HuH-7 (cell line): ENCODE results near the gene NCAPG.
A peak's percentile ranks its signal among the peaks of the same experiment; 100 is the strongest.

Experiments
- DNase-seq: peaks from one replicate; pipeline ENCODE4 v3.0.0; 2011; ENCODE audit warnings: low spot score

NCAPG gene

GRCh38 chr4:17810260-17811077 lies at the start of gene NCAPG, which contains the start of gene DCAF16:
TSS of gene NCAPG (plus strand) at chr4:17810979. CDS start at chr4:17811078, 99 bp downstream.
TSS of gene DCAF16 (minus strand) at chr4:17810757. CDS start at chr4:17804141, 6,616 bp downstream.
- peak; percentile 95 for DNase-seq

DNA sequence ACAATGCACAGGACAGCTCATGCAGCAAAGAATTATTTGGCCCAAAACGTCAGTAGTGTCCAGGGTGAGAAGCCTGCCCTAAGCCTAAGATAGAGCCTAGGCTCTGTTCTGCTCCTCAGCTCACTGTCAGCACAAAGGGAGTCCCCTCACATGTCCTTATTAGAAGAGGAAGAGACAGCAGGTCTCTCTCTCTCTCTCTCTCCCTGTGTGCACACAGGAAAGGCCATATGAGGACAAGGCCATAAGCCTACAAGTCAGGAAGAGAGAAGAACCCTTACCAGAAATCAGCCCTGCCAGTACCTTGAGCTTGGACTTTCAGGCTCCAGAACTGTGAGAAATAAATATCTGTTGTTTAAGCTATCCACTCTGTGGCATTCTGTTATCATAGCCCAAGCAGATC lies 49.7 kb upstream of the NCAPG start:
- no peak for DNase-seq

- peak; percentile 41 for DNase-seq
Observed at GRCh38 chr4:17762726-17763125, 48.1 kb upstream of the NCAPG start.

- no peak for DNase-seq
Observed at GRCh38 chr4:17763416-17763815, 47.4 kb upstream of the NCAPG start.

- no peak for DNase-seq
Observed at GRCh38 chr4:17763931-17764330, 46.8 kb upstream of the NCAPG start.

DNA sequence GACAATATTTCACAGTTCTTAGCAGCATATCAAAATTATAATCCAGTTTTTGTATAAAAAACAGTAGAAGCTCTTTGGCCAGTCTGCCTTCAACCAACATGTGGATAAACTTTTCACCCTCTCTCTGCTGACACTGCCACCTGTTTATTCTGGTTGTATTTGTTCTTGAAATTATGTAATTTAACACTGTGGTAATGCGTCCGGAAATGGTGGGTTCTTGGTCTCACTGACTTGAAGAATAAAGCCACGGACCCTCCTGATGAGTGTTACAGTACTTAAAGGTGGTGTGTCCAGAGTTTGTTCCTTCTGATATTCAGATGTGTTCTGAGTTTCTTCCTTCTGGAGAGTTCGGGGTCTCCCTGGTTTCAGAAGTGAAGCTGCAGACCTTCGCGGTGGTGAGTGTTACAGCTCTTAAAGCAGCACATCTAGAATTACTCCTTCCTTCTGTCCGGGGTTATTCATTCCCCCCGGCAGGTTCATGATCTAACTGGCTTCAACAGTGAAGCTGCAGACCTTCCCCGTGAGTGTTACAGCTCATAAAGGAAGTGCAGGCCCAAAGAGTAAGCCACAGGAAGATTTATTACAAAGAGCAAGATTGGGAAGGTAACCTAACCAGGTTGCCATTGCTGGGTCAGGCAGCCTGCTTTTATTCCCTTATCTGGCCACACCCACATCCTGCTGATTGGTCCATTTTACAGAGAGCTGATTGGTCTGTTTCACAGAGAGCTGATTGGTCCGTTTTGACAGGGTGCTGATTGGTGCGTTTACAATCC lies 45.1 kb upstream of the NCAPG start:
- no peak for DNase-seq

DNA sequence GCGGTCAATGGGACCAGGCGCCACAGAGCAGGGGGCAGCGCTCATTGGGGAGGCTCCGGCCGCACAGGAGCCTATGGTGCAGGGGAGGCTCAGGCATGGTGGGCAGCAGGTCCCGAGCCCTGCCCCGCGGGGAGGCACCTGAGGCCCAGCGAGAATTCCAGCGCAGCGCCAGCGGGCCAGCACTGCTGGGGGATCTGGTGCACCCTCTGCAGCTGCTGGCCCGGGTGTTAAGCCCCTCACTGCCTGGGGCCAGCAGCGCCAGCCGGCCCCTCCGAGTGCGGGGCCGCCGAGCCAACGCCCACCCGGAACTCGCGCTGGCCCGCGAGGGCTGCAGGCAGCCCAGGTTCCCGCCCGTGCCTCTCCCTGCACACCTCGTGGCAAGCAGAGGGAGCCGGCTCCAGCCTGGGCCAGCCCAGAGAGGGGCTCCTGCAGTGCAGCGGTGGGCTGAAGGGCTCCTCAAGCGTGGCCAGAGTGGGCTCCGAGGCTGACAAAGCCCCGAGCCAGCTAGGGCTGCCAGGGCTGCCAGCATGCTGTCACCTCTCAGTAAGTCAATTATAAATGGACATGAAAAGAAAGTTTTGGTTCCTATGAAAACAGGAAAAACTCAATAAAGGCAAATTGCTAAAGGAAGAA lies 43.8 kb upstream of the NCAPG start:
- no peak for DNase-seq

DNA sequence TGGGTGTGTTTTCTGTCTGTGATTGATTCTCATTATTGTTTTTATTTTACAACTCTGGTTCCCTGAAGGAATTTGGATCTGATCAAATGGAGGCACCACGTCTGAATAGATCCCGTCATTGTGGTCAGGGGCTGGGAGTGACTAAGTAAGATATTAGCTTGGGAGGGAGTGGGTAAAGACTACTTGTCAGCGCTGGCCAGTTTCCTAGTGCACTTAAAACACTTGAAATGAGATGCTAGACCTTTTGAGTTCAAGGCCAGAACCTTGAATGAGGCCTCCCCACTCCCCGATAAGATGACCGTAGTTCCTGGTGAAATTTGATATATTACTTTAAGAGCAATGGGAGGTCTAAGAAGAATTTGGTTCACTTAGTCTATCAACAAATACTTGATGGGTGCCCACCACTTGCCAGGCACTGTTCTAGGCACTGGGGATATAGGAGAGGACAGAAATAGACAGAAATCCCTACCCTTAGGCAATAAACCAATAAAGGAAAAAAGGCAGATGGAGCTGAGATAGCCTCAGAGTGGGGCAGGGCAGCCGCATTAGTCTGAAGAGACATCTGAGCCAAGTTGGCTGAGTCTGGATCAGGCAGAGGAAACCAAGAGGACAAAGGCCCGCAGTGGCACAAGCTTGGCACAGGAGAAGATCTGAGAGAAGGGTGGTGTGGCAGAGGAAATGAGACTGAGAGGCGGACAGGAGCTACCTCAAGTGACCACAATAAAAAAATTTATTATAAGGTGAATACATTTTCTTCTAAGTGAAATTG lies 41.2 kb upstream of the NCAPG start:
- DNase-seq = no peak

DNA sequence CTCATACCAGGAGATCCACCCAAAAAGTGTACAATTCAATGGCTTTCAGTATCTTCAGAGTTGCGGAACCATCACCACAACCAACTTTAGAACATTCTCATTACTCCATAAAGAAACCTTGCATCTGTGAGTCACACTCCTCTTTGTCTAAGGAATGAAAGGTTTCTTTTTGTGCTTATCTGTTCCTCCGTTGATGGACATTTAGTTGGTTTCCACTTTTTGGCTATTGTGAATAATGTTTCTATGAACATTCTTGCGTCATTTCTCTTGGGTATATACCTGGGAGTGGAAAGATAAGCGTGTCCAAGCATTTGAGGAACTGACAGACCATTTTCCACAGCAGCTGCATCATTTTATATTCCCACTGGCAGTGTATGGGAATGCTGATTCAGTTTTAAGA lies 39.9 kb upstream of the NCAPG start:
- no peak for DNase-seq

GRCh38 chr4:17771284-17771908 lies 39.4 kb upstream of the NCAPG start:
- DNase-seq = no peak

GRCh38 chr4:17773135-17773698 lies 37.6 kb upstream of the NCAPG start:
- no peak for DNase-seq

- no peak for DNase-seq
Observed at GRCh38 chr4:17778431-17778830, 32.3 kb upstream of the NCAPG start.

DNA sequence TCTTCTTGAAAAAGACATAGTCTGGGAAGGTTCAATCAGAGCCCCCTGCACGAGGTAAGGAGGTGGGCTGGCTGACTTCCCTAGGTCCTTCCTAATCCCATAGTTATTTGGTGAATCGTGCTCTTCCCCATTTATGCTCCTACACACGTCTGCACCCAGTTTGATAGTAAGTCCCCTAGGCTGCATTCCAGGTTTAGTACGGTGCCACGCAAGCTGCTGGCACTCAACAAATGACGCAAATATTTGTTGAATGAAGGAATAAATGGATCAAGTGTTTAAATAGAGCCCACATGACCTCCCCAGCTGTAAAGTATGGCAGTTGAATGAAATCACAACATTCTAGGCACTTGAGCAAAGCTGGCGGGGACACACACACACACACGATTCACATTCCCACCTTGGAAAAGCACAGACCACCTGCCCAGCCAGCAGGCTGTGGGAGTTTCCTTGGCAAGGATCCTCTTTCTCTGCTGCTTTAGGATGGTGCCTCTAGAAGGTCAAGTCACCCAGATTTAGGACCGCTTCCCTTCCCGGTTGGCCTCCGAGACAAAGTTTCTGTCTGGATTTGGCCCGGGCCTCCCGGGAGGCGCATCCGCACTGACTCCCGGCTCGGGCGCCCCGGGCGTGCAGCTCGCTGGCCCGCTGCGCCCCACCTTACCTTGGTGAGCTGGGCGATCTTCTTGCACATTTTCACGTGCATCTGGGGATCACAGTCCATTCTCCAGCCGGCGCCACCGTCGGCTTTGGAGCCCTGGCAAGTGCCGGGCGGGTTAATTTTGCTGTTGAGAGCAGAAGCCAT lies 30.1 kb upstream of the NCAPG start:
- DNase-seq = no peak

- DNase-seq = no peak
Observed at GRCh38 chr4:17781300-17782287, 29.2 kb upstream of the NCAPG start, which contains the start of gene FAM184B. TSS of gene FAM184B (minus strand) at chr4:17781621. CDS start at chr4:17781299, 322 bp downstream.

- no peak for DNase-seq
Observed at GRCh38 chr4:17785858-17786257, 24.9 kb upstream of the NCAPG start.

DNA sequence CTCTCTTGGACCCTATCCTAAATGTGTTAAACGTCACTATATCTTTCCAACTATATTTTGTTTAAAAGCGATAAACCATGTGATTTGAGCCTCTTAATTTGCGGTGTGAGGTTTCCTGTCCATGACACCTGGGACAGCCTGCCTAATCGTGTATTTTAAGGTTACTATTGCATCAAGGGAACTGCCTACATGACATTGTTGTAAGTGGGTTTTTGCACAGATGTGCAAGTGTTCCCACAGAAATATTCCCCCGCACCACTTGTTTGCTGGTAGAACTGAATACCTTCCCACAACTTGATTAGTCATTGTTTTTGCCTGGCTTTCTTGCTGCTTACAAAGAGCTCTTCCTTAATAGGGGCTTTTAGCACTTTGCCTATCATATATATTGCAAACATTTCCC lies 24.2 kb upstream of the NCAPG start:
- DNase-seq = no peak

- DNase-seq = no peak
Observed at GRCh38 chr4:17787315-17787714, 23.5 kb upstream of the NCAPG start.

DNA sequence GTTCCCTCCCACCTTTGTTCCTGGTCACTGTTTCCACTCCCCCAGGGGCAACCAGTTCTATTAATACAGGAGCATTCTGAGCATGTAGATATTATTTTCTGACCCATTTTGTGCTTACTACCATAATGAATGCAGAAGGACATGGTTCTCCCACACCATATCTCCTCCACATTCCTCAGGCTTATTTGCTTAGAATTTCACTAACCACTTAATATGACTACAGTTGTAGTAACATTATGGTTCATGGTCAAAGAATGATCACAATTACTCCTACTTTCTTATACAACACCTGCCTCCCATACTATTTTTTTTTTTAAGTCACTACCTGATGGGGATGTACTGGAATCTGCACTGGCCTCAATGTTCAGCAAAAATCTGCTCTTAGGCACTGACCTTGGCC lies 21.8 kb upstream of the NCAPG start:
- DNase-seq = no peak

DNA sequence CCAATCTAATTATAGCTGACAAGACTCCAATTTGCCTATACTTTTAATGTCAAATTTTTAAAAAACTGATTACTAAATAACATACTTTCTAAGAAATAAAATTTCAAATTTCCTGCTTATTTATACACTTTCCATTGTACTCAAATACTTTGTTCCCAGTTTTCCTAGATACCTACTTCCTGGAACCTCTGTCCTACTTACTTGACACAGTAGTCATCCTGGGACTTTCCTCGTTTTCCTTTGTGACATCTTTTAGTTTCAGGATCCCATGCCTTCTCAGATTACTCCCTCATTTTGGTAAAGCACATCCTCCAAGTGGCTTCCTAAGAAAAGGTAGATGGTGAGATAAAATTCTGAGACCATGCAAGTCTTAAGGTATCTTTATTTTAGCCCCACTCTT lies 16.0 kb upstream of the NCAPG start:
- no peak for DNase-seq
